OCI-M2 (cell line): ENCODE results near the gene GPC3.

Experiments used
- DNase-seq: peaks from one replicate; lab custom pipeline; 2025; ENCODE audit not compliant: unreplicated experiment; lab: John Stamatoyannopoulos, UW

Gene GPC3

GRCh38 chrX:133702230-133702629 is 283.2 kb downstream of the GPC3 start:
- DNase-seq: no peak

GRCh38 chrX:133699023-133699728 is 286.2 kb downstream of the GPC3 start:
- no peak for DNase-seq

DNA sequence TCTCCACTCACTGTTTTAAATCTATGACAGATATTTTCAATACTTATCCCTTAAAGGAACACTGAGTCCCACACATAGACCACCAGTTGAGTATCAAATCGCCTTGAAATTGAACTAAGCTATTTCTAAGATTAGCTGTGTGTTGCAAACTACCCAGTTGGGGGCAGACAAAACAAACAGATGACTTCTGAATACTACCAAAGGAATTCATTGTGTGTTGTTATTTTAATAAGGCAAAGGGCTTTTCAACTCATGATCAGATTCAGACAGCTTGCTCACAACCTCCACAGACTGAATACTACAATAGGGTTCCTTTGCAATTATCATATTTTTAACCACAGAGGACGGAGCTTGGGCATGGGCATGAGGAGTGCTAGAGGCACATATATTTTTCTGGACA is 287.1 kb downstream of the GPC3 start:
- DNase-seq: no peak

GRCh38 chrX:133697656-133698055 is 287.7 kb downstream of the GPC3 start:
- no peak for DNase-seq

DNA sequence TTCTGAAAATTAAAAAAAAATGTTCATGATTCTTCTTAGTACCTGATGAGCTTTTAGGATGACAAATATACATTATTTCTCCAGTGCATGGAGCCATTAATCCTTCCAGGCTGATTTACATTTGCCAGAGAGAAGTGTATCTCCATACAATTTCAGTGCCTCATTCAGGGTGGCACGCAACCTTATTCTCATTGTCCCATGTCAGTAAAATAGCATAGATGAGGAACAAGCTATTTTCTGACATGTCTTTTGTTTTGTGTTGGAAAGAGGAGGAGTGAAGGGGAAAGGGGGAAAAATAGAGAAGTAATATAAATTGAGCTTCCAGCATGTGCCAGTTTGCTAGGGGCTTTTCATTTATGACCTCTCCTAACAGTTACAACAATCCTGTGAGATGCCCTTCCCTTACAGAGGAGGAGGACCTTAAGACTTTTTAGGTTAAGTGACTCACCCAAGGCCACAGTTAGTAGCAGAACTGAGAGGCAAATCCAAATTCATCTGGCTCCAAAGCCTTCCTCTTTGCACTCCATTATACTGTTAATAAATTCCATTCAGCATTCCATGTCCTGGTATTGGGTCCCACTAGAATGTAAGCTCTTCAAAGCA is 295.3 kb downstream of the GPC3 start:
- no peak for DNase-seq

DNA sequence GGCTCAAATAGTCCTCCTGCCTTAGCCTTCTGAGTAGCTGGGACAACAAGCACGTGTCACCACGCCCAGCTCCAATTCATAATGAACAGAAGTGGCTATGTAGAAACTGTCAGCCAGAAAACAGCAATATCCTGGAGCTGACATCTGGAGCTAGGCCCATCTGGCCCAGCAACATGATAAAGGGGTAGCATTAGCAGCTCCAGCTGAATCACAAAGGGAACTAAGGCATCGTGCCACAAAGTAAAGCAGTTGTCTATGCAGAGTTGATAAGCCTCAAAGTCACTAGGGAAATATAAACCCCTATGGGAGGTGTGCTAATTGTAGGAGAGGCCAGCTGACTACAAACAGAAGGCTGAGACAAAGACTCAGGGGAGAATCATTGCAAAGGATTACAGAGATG is 299.6 kb downstream of the GPC3 start:
- no peak for DNase-seq

DNA sequence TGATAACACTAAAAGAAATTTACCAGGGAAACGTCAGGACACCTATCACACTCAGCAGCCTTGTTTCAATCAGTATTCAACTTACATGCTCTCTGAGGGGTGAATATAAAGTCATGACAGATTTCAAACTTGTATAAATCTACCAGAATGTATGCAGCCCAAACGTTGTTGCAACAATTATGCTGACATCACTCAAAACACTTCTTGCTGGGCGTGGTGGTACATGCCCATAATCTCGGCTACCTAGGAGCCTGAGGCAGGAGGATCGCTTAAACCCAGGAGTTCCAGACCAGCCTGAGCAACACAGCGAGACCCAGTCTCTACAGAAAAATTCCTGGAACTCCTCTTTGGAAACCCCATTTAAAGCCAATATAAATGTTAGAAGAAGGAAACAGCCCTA is 303.5 kb downstream of the GPC3 start:
- DNase-seq: no peak

DNA sequence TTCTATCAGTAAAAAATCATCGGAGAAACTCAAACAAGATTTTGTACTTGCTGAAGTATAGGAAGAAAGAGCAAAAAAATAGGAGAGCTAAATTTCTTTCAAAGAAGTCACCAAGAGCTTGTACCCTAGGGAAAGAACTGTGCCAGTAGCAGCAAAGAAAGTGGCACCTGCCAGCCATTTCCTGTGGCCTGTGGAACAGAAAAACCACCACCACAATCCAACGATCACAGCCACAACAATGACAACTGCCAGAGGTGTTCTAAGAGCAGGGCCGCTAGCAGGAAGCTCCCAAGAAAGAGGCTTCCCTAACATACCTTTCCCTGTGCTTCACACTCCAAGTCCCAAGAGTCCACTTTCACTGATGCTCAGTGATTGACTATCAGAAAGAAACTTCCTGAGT is 304.0 kb downstream of the GPC3 start:
- no peak for DNase-seq

DNA sequence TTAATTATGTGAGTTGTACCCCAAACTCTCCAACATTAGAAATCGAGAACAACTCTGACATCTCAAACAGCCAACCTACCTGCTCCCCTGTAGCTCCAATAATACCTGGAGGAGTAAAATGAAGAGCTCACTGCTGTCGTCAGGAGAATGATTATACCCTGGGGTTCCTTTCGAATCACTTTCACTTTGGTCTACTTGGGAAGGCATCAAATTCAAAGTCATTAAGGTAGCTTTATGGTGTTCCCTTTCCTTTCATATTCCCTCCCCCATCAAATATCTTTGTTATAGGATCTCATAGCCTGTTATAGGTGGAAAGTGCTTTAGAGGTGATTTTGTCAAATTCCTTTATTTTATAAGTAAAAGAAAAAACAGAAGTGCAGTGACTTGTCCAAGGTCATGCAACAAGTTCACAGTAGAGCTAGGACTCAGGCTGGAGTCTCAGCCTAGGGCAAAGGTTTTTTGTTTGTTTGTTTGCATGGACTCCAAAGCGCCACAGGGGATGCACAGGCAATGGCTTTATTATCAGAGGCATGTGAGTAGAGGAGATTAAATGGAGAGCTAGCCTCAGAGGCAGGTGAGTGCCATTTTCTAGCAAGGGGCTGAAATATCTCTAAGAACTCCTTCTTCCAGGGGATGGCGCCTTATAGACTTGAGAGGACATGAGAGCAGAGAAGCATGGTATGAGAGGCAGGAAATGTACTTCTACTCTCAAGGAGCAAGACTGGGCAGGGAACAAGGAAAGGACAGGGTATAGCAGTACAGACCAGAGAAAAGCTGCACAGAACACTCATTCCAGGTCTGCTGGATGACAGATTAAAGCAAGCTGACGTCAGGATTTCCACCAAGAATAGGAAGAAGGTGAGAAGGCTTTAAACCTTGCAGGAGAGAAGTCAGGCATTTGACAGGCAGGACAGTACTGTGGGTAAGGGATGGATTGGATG is 308.0 kb downstream of the GPC3 start:
- DNase-seq: no peak

DNA sequence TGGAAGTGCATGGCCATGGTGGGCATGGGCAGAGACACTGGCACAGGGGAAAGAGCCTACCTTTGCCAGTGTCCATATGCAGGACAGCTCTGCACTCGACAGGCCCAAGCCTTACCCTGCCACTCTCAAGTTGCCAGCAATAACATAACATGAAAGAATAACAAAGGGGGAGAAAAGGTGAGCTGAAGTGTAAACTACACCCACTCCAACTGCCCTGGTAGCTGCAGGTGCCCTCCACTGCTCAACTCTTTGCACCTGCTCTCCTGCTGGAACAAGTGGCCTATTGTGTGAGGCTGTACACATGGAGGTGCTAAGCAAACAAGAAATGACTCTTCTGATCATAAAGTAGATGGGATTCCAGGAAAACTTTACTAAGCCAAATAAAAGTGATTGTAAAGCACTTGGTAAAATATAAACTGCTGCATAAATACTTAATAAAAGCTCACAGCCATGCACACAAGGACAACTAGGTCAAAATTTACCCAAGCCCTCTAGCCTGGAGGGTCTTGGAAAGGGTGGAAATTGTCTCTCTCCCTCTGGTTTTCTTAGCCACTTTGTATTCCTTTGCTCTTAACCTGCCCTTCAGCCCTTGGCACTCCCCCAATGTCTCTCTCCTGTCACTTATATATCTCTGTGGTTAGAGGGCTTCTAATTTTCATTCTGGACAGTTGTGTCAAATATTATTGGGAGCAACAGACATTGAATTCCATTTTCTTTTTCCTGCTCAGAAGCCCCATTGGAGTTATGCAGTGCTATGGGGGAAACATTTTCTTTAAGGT is 308.9 kb downstream of the GPC3 start:
- no peak for DNase-seq

DNA sequence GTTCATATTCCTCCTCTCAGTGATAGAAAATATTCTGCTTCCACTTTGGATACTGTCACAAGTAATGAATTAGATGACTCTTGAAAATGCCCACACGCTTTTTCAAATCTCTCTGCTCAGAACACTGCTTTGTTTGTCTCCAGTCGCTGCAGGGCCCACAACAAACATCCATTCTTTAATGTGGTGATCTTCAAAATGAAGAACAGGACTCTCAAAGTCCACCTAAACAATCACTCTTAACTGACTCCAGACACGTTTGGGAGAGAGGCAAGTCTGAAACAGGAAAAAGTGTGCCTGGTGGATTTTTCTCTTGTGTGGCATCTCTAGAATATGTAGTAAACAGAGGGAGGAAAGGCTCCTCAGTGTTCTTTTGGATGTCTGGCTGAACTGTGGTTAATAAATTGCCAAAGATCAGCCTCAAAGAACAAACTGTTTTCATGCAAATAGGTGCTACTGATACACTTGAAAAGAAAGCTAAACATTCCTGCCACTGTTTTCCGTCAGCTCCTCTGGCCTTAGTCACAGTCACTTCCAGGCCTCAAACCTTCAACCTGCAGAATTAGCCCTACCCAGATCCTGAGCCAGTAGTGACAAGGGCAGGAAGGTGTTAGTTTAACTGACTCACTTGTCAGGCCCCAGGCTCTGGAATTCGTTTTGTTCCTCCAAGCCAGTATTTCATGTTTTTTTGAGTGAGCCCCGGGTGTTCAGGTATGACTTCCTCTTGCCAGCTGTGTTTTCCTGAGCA is 310.5 kb downstream of the GPC3 start:
- no peak for DNase-seq

GRCh38 chrX:133670383-133670782 is 315.0 kb downstream of the GPC3 start:
- DNase-seq: no peak

- DNase-seq: no peak
These were observed 316.2 kb downstream of the GPC3 start for GRCh38 chrX:133669214-133669613.

DNA sequence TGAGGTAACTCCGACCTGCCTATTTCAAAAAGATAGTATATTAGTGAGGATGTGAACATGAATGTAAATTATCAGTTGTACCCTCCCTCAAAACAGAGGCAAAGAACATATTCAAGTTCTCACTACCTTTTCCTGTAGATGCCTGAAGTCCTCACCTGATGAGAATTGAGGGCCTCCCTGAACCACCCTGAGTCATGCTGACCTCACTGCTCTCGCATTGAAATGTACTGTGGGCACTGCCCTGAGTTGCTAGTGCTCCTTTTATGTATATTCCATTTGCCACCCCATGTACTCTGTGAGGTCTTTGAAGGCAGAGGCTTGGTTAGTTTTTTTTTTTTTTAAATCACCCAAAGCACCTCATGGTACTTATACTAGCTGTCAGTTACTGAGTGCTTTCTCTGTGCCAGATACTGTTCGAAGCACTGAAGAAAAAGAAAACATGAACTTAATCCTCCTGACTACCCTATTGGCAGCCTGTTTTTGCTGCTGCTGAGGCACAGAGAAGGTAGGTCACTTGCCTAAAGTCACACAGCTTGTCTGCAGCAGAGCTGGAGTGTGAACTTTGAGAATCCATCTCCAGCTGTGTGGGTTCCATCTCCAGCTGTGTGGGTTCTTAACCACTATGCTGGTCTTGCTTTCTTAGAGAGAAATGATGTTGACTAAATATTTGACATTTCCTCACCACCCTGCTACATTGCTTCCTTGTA is 317.0 kb downstream of the GPC3 start:
- no peak for DNase-seq

DNA sequence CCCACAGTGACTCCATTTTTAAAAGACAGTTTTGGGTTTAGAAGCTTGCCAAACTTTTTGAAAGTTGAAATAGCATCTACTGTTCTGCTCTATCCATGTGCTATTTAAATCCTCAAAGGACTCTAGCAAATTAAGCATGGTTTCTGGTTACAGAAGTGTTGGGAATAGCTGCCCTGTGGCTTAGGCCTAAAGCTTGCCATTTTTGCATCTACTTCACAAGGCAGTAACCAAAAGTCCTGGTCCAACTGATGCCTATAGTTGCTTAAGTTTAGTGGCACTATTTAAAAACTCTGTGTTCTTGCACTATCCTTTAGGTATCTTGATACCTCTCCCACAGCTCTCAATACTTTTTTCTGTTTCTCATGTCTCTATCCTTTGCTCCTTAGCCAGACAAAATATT is 319.1 kb downstream of the GPC3 start:
- no peak for DNase-seq

- DNase-seq: no peak
These were observed 323.2 kb downstream of the GPC3 start for GRCh38 chrX:133661962-133662839.

DNA sequence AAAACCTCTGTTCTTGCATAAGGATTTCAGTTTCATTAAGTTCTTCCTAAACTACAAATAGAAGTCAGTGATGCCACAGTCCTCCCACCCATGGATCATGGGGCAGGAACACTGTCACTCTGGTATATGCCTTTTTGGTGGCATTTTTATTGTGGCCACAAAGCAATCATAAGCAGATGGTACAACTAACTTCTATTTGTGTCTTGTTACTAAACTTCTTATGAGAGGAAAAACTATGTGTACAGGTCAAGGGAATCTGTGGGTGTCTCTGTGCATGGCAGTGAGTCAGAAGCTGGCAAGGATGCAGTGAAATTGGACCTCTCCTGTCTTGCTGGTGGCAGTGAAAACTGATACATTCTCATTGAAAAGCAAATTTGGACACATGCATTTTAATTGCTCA is 325.1 kb downstream of the GPC3 start:
- no peak for DNase-seq

- DNase-seq: no peak
These were observed 327.0 kb downstream of the GPC3 start for GRCh38 chrX:133658293-133658911.
